Measurements from ENCODE around the gene RAX2.

The RAX2 gene

GRCh38 chr19:3805859-3806258, 33.8 kb upstream of the RAX2 start:
- no peaks in the 10 kb centered on the region for H3K9me3 ChIP-seq (replicated peaks; ENCODE audit: insufficient read depth, low read length)
- H2AFZ ChIP-seq (ENCODE audit: low read length), result no peak overlapping the region
- no peaks in the 10 kb centered on the region for H3K9me2 ChIP-seq (replicated peaks; ENCODE audit: insufficient read depth, low read length)
- H3K27ac ChIP-seq (ENCODE audit: low read length), result no peak overlapping the region
- H4K20me1 ChIP-seq (ENCODE audit: insufficient read depth, low read length), result no peaks in the 10 kb centered on the region
- no peaks in the 10 kb centered on the region for H3F3A ChIP-seq (ENCODE audit: insufficient read depth, low read length)
- no peak overlapping the region for H3K4me3 ChIP-seq (ENCODE audit: low read length)
- H3K36me3 ChIP-seq (replicated peaks; ENCODE audit: insufficient read depth, low read length), result no peaks in the 10 kb centered on the region
- TF ChIP-seq, protein P1, sequence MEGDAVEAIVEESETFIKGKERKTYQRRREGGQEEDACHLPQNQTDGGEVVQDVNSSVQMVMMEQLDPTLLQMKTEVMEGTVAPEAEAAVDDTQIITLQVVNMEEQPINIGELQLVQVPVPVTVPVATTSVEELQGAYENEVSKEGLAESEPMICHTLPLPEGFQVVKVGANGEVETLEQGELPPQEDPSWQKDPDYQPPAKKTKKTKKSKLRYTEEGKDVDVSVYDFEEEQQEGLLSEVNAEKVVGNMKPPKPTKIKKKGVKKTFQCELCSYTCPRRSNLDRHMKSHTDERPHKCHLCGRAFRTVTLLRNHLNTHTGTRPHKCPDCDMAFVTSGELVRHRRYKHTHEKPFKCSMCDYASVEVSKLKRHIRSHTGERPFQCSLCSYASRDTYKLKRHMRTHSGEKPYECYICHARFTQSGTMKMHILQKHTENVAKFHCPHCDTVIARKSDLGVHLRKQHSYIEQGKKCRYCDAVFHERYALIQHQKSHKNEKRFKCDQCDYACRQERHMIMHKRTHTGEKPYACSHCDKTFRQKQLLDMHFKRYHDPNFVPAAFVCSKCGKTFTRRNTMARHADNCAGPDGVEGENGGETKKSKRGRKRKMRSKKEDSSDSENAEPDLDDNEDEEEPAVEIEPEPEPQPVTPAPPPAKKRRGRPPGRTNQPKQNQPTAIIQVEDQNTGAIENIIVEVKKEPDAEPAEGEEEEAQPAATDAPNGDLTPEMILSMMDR (IDR thresholded peaks at IDR 0.05; ENCODE audit: low read length), result no peak
- TF ChIP-seq EZH2phosphoT487 (IDR thresholded peaks at IDR 0.05; ENCODE audit: low read length) (no peak), EZH2 (optimal IDR thresholded peaks at IDR 0.05; ENCODE audit: low read depth, low read length) (no peak)
- DNase-seq, result no peak
- H3K27me3 ChIP-seq (replicated peaks; ENCODE audit: insufficient read depth, low read length), result peaks cover 96% of the 10 kb centered on the region
- H3K79me2 ChIP-seq (ENCODE audit: low read length), result no peaks in the 10 kb centered on the region
- H3K4me2 ChIP-seq (ENCODE audit: low read depth, low read length), result no peak overlapping the region
- no peak overlapping the region for H3K9ac ChIP-seq (ENCODE audit: low read length)
- no peaks in the 10 kb centered on the region for H3K4me1 ChIP-seq (ENCODE audit: low read length)

GRCh38 chr19:3804429-3804828, 32.4 kb upstream of the RAX2 start:
- Histone ChIP-seq H3K27ac (ENCODE audit: low read length) (no peak overlapping the region), H3F3A (ENCODE audit: insufficient read depth, low read length) (no peaks in the 10 kb centered on the region)

DNA sequence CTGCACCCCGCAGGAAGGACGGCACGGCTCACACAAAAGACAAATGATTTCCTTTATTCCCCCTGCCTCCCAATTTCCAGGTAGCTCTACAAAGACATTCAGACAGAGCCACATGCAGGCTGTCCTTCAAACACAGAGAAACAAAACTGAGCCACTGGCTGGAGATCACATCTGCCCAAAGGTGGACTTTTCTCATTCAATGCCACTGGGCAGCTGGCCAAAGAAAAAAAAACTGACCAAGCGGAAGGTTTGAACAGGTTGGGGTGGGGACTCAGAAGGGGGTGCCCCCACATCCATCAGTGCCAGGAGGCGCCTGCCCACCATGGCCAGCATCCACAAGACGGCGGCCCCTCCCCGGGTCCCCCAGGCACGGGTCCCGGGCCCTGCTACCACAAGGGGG, 32.0 kb upstream of the RAX2 start:
- no peaks in the 10 kb centered on the region for H3K4me1 ChIP-seq (ENCODE audit: low read length)
- no peaks in the 10 kb centered on the region for H3K9me3 ChIP-seq (replicated peaks; ENCODE audit: insufficient read depth, low read length)
- H3K4me3 ChIP-seq (ENCODE audit: low read length), result no peak overlapping the region
- H3K4me2 ChIP-seq (ENCODE audit: low read depth, low read length), result no peak overlapping the region
- H3F3A ChIP-seq (ENCODE audit: insufficient read depth, low read length), result no peaks in the 10 kb centered on the region
- H3K36me3 ChIP-seq (replicated peaks; ENCODE audit: insufficient read depth, low read length), result no peaks in the 10 kb centered on the region
- H2AFZ ChIP-seq (ENCODE audit: low read length), result no peak overlapping the region
- no peaks in the 10 kb centered on the region for H3K79me2 ChIP-seq (ENCODE audit: low read length)
- peaks cover 95% of the 10 kb centered on the region for H3K27me3 ChIP-seq (replicated peaks; ENCODE audit: insufficient read depth, low read length)
- TF ChIP-seq EZH2phosphoT487 (IDR thresholded peaks at IDR 0.05; ENCODE audit: low read length), result no peak
- no peak for TF ChIP-seq EZH2 (optimal IDR thresholded peaks at IDR 0.05; ENCODE audit: low read depth, low read length)
- TF ChIP-seq, protein P1 (IDR thresholded peaks at IDR 0.05; ENCODE audit: low read length), result no peak
- H3K9me2 ChIP-seq (replicated peaks; ENCODE audit: insufficient read depth, low read length), result no peaks in the 10 kb centered on the region
- H3K9ac ChIP-seq (ENCODE audit: low read length), result no peak overlapping the region
- DNase-seq, result no peak
- H3K27ac ChIP-seq (ENCODE audit: low read length), result no peak overlapping the region
- H4K20me1 ChIP-seq (ENCODE audit: insufficient read depth, low read length), result no peaks in the 10 kb centered on the region

More at GRCh38 chr19:3804429-3804828, 32.4 kb upstream of the RAX2 start:
- H3K27me3 ChIP-seq (replicated peaks; ENCODE audit: insufficient read depth, low read length), result peaks cover 95% of the 10 kb centered on the region
- no peak overlapping the region for H2AFZ ChIP-seq (ENCODE audit: low read length)
- DNase-seq, result no peak
- no peaks in the 10 kb centered on the region for H4K20me1 ChIP-seq (ENCODE audit: insufficient read depth, low read length)
- no peaks in the 10 kb centered on the region for H3K9me2 ChIP-seq (replicated peaks; ENCODE audit: insufficient read depth, low read length)
- no peak for TF ChIP-seq EZH2phosphoT487 (IDR thresholded peaks at IDR 0.05; ENCODE audit: low read length)
- TF ChIP-seq, protein P1 (IDR thresholded peaks at IDR 0.05; ENCODE audit: low read length), result no peak
- no peak overlapping the region for H3K4me2 ChIP-seq (ENCODE audit: low read depth, low read length)
- H3K9ac ChIP-seq (ENCODE audit: low read length), result no peak overlapping the region
- no peaks in the 10 kb centered on the region for H3K4me1 ChIP-seq (ENCODE audit: low read length)
- no peaks in the 10 kb centered on the region for H3K79me2 ChIP-seq (ENCODE audit: low read length)
- no peaks in the 10 kb centered on the region for H3K9me3 ChIP-seq (replicated peaks; ENCODE audit: insufficient read depth, low read length)
- H3K36me3 ChIP-seq (replicated peaks; ENCODE audit: insufficient read depth, low read length), result no peaks in the 10 kb centered on the region
- H3K4me3 ChIP-seq (ENCODE audit: low read length), result no peak overlapping the region
